Measurements from ENCODE around the gene CFAP126. TPM values are rescaled to one million over a fixed set of nuclear protein-coding genes. Genes with fewer than 3 reads are reported as not detected.
A peak's percentile ranks its signal among the peaks of the same experiment; 100 is the strongest.

The CFAP126 gene
- total RNA-seq, 6 experiments from 2014 or later: not detected

GRCh38 chr1:161350671-161351070 lies 17.0 kb downstream of the CFAP126 start:
- Mint-ChIP-seq H3K4me3 (no peak overlapping the region), H3K27ac (no peak overlapping the region), H3K36me3 (ENCODE audit: low read depth) (peaks cover 8% of the 10 kb centered on the region; the same call in 1 of the 2 replicates), H3K4me1 (ENCODE audit: low read depth) (no peaks in the 10 kb centered on the region), H3K27me3 (ENCODE audit: insufficient read depth) (no peaks in the 10 kb centered on the region; the same call in 1 of the 2 replicates), H3K9me3 (no peaks in the 10 kb centered on the region)
- no peak for TF ChIP-seq CTCF (IDR thresholded peaks at IDR 0.05)
- DNase-seq: no peak

- Mint-ChIP-seq H3K36me3 (ENCODE audit: low read depth) (peaks cover 16% of the 10 kb centered on the region; the same call in 1 of the 2 replicates), H3K9me3 (no peaks in the 10 kb centered on the region), H3K27ac (no peak overlapping the region), H3K4me3 (no peak overlapping the region), H3K4me1 (ENCODE audit: low read depth) (no peaks in the 10 kb centered on the region), H3K27me3 (ENCODE audit: insufficient read depth) (no peaks in the 10 kb centered on the region)
- no peak for TF ChIP-seq CTCF (IDR thresholded peaks at IDR 0.05)
- no peak for DNase-seq
These were observed 24.9 kb downstream of the CFAP126 start for GRCh38 chr1:161342821-161343220.

DNA sequence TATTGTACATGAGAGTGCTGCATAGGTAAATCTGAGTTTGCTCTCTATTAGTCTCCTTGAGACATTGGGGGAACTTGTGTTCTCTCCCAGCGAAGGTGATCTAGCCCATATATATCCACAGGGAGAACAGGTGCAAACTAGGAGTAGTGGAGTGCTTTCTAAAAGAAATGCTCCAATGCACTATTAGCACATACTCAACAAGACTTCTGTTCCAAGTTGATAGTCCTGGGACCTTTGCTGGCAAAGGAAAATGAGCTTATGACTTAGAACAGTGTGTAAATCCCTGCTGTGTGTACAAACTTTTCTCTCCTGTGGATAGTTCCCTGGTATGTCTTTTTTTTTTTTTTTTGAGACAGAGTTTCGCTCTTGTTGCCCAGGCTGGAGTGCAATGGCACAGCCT lies 25.5 kb downstream of the CFAP126 start:
- Mint-ChIP-seq H3K4me3 (no peak overlapping the region), H3K4me1 (ENCODE audit: low read depth) (no peaks in the 10 kb centered on the region), H3K27ac (no peak overlapping the region), H3K9me3 (no peaks in the 10 kb centered on the region), H3K27me3 (ENCODE audit: insufficient read depth) (no peaks in the 10 kb centered on the region), H3K36me3 (ENCODE audit: low read depth) (peaks cover 19% of the 10 kb centered on the region; the same call in 1 of the 2 replicates)
- TF ChIP-seq CTCF (IDR thresholded peaks at IDR 0.05): no peak
- DNase-seq: no peak

- H3K27ac Mint-ChIP-seq: no peak overlapping the region
- H3K36me3 Mint-ChIP-seq (ENCODE audit: low read depth): peaks cover 30% of the 10 kb centered on the region; the same call in 1 of the 2 replicates
- no peak for TF ChIP-seq CTCF (IDR thresholded peaks at IDR 0.05)
- no peak overlapping the region for H3K4me3 Mint-ChIP-seq
- no peak for DNase-seq
- no peaks in the 10 kb centered on the region; the same call in 1 of the 2 replicates for H3K4me1 Mint-ChIP-seq (ENCODE audit: low read depth)
- H3K9me3 Mint-ChIP-seq: no peaks in the 10 kb centered on the region
- H3K27me3 Mint-ChIP-seq (ENCODE audit: insufficient read depth): no peaks in the 10 kb centered on the region; the same call in 1 of the 2 replicates
These were observed 31.9 kb downstream of the CFAP126 start for GRCh38 chr1:161335796-161336195.

DNA sequence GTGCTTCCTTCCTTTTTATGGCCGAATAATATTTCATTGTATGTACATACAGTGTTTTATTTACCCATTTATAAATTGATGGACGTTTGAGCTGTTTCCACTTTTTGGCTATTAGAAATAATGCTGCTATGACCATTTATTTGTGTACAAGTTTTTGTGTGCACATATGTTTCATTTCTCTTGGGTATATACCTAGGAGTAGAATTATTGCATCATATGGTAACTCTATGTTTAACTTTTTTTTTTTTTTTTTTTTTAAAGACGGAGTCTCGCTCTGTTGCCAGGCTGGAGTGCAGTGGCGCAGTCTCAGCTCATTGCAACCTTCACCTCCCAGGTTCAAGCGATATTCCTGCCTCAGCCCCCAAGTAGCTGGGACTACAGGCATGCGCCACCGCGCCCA lies 34.5 kb downstream of the CFAP126 start:
- TF ChIP-seq CTCF (IDR thresholded peaks at IDR 0.05): no peak
- no peaks in the 10 kb centered on the region for H3K9me3 Mint-ChIP-seq
- no peaks in the 10 kb centered on the region; the same call in 1 of the 2 replicates for H3K27me3 Mint-ChIP-seq (ENCODE audit: insufficient read depth)
- no peak overlapping the region for H3K4me3 Mint-ChIP-seq
- H3K27ac Mint-ChIP-seq: no peak overlapping the region
- peaks cover 11% of the 10 kb centered on the region for H3K4me1 Mint-ChIP-seq (ENCODE audit: low read depth)
- no peak for DNase-seq
- peaks cover 31% of the 10 kb centered on the region; the same call in 1 of the 2 replicates for H3K36me3 Mint-ChIP-seq (ENCODE audit: low read depth)

- DNase-seq: peak; percentile 16
- no peaks in the 10 kb centered on the region; the same call in 1 of the 2 replicates for H3K27me3 Mint-ChIP-seq (ENCODE audit: insufficient read depth)
- no peak overlapping the region for H3K4me3 Mint-ChIP-seq
- peaks cover 11% of the 10 kb centered on the region for H3K4me1 Mint-ChIP-seq (ENCODE audit: low read depth)
- peaks cover 20% of the 10 kb centered on the region; the same call in 1 of the 2 replicates for H3K36me3 Mint-ChIP-seq (ENCODE audit: low read depth)
- no peak for TF ChIP-seq CTCF (IDR thresholded peaks at IDR 0.05)
- H3K9me3 Mint-ChIP-seq: no peaks in the 10 kb centered on the region
- H3K27ac Mint-ChIP-seq: no peak overlapping the region
These were observed 37.3 kb downstream of the CFAP126 start for GRCh38 chr1:161330346-161330745.

All from HFFc6 (cell line).